Gastroesophageal sphincter (tissue), 3 donors: ENCODE data around the gene PRKAG2.

Source experiments
- POLR2A ChIP-seq, 2 donors: fragments of 450-650 bp; IDR thresholded peaks; one replicate each; pipeline ENCODE4 v1.6.1; 2017; ENCODE audit warnings: antibody characterized with exemption in 2 of 2, mild to moderate bottlenecking in 2 of 2, moderate library complexity in 1 of 2
- POLR2AphosphoS5 ChIP-seq: sonication (generic); formaldehyde crosslinking; IDR thresholded peaks from one replicate; pipeline ENCODE4 v1.6.1; 2017; ENCODE audit warnings: antibody characterized with exemption
- TF ChIP-seq, protein P1 (sequence below), 4 experiments: fragments of 200-600 bp in 2 of 4; fragments of 450-650 bp in 2 of 4; sonication (generic) in 1 of 4; IDR thresholded peaks; one replicate each; pipeline ENCODE4 v1.5.1; 2017 to 2019; ENCODE audit warnings: antibody characterized with exemption in 4 of 4, mild to moderate bottlenecking in 2 of 4, moderate library complexity in 2 of 4

DNA sequence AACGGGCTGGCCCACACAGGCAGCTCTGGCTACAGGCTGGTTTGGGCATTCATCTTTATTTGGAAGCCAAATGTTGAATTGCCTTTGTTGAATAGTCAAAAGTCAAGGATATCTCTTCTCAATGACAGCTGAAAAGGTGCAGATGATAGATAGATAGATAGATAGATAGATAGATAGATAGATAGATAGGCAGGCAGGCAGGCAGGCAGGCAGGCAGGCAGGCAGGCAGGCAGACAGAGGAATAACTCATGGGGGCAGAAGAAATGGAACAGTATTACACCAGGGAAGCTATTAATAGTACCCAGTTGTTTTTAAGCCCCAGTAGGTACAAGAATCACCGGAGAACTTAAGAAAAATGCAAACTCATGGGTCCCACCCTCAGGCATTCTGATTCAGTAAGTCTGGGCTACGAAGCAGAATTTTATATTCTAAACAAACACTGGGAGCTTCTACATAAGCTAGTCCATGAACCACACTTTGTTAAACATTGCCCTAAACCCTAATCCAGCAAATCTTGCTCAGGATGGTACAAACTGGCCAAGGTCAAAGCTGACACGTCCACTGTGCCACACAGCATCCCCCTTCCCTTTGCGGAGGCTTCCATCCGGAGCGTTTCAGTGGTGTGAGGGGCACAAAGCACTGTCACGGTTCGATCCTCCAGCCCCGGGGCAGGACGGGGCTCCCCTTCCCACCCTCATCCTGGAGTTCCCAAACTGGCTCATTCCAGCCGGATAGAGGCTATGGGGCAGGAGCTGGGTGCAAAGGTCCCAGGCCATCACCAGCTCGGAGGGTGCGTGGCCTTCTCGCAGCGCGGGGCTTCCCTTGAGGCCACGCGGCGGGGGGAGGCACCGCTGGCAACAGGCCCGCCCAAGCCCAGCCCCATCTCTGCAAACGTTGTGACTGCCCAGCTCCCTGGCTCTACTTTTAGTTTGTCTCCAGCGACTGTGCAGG, 6.7 kb downstream of the PRKAG2 start:
- TF ChIP-seq, protein P1, sequence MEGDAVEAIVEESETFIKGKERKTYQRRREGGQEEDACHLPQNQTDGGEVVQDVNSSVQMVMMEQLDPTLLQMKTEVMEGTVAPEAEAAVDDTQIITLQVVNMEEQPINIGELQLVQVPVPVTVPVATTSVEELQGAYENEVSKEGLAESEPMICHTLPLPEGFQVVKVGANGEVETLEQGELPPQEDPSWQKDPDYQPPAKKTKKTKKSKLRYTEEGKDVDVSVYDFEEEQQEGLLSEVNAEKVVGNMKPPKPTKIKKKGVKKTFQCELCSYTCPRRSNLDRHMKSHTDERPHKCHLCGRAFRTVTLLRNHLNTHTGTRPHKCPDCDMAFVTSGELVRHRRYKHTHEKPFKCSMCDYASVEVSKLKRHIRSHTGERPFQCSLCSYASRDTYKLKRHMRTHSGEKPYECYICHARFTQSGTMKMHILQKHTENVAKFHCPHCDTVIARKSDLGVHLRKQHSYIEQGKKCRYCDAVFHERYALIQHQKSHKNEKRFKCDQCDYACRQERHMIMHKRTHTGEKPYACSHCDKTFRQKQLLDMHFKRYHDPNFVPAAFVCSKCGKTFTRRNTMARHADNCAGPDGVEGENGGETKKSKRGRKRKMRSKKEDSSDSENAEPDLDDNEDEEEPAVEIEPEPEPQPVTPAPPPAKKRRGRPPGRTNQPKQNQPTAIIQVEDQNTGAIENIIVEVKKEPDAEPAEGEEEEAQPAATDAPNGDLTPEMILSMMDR (IDR thresholded peaks at IDR 0.05), result no peak
- TF ChIP-seq POLR2AphosphoS5 (no peak), POLR2A (IDR thresholded peaks at IDR 0.05) (no peak)
